CD4-positive, alpha-beta T cell (primary cell): ENCODE results near the gene TPRG1L. TPM values are rescaled to one million over a fixed set of nuclear protein-coding genes. Genes with fewer than 3 reads are reported as not detected.
A peak's percentile ranks its signal among the peaks of the same experiment; 100 is the strongest.

ENCODE experiments used
- ATAC-seq: fragments of 200-7000 bp; cut with Tn5 transposase; one replicate; pipeline ENCODE4 v1.10.0; 2022; ENCODE audit warnings: mild to moderate bottlenecking; ENCODE audit not compliant: poor library complexity
- CTCF ChIA-PET: fragments of 350-600 bp; sonication (Branson Sonifier 250); formaldehyde crosslinking; loops from one replicate; lab custom pipeline; 2021; ENCODE audit warnings: antibody characterized with exemption, inconsistent platforms; lab: Charles Lee
- POLR2A ChIA-PET: fragments of 350-600 bp; sonication (Branson Sonifier 250); formaldehyde crosslinking; loops from one replicate; lab custom pipeline; 2021; ENCODE audit warnings: antibody characterized with exemption, inconsistent platforms; lab: Charles Lee
- DNase-seq, 14 experiments: peaks; one replicate each; pipeline ENCODE4 v3.0.0-alpha.2; 2013 to 2020; ENCODE audit warnings: mixed read lengths in 2 of 14
- H3K27ac ChIP-seq, 2 donors: one replicate each; pipeline versions ENCODE4 v1.5.1 to v1.7.0; 2013; ENCODE audit warnings: low read length in 2 of 2, low read depth in 1 of 2, mild to moderate bottlenecking in 1 of 2
- H3K27me3 ChIP-seq, 2 experiments: 1 replicate in 1 of 2; 2 replicates in 1 of 2; pipeline versions ENCODE4 v1.6.1 to v1.7.0; 2013; ENCODE audit warnings: low read length in 2 of 2, control low read depth in 1 of 2, mild to moderate bottlenecking in 1 of 2, moderate library complexity in 1 of 2; ENCODE audit not compliant: insufficient read depth in 2 of 2, control insufficient read depth in 1 of 2
- H3K36me3 ChIP-seq: one replicate; pipeline ENCODE4 v1.6.1; 2013; ENCODE audit warnings: low read length, control low read depth; ENCODE audit not compliant: insufficient read depth
- H3K4me1 ChIP-seq: one replicate; pipeline ENCODE4 v1.6.1; 2013; ENCODE audit warnings: low read length, control low read depth; ENCODE audit not compliant: insufficient read depth
- H3K4me3 ChIP-seq: one replicate; pipeline ENCODE4 v1.5.1; 2013; ENCODE audit warnings: mild to moderate bottlenecking, low read length, moderate library complexity
- H3K9me3 ChIP-seq, 2 experiments: 1 replicate in 1 of 2; 2 replicates in 1 of 2; pipeline versions ENCODE4 v1.6.1 to v1.7.0; 2013; ENCODE audit warnings: low read length in 2 of 2, mild to moderate bottlenecking in 2 of 2, control low read depth in 1 of 2, moderate library complexity in 1 of 2; ENCODE audit not compliant: control insufficient read depth in 1 of 2, insufficient read depth in 1 of 2
- H3K27ac Mint-ChIP-seq: one replicate; pipeline ENCODE4 v1.8.0; 2020; ENCODE audit warnings: mixed read lengths
- H3K27me3 Mint-ChIP-seq: one replicate; pipeline ENCODE4 v1.8.0; 2021; ENCODE audit warnings: mixed read lengths
- H3K36me3 Mint-ChIP-seq: one replicate; pipeline ENCODE4 v1.8.0; 2021; ENCODE audit warnings: low read depth, mixed read lengths
- H3K4me1 Mint-ChIP-seq: one replicate; pipeline ENCODE4 v1.8.0; 2021; ENCODE audit warnings: low read depth, mixed read lengths
- H3K4me3 Mint-ChIP-seq: one replicate; pipeline ENCODE4 v1.8.0; 2020; ENCODE audit warnings: mild to moderate bottlenecking, mixed read lengths
- H3K9me3 Mint-ChIP-seq: one replicate; pipeline ENCODE4 v1.8.0; 2020; ENCODE audit warnings: mixed read lengths
- intact Hi-C, 2 experiments: fragments of 100-400 bp; cut with DNase I in 1 of 2; cut with micrococcal nuclease in 1 of 2; formaldehyde crosslinking; loops; one replicate each; pipeline versions ENCODE4 v1.15.1 to v1.9.0; 2023 to 2025; cut with DNase I, micrococcal nuclease
- total RNA-seq, 174 experiments: library from RNA in 2 of 174; stranded (reverse) in 2 of 174; gene quantifications; one replicate each; pipeline ENCODE4 v1.2.3 and lab custom pipeline; 2021 to 2026
- TF ChIP-seq, protein P1 (sequence below): fragments of 200-600 bp; IDR thresholded peaks from one replicate; pipeline ENCODE4 v1.8.0; 2022; ENCODE audit warnings: antibody characterized with exemption, mild to moderate bottlenecking

Gene TPRG1L
- total RNA-seq, 2 experiments from 2014 or later, result 46.5 to 48.3 TPM

DNA sequence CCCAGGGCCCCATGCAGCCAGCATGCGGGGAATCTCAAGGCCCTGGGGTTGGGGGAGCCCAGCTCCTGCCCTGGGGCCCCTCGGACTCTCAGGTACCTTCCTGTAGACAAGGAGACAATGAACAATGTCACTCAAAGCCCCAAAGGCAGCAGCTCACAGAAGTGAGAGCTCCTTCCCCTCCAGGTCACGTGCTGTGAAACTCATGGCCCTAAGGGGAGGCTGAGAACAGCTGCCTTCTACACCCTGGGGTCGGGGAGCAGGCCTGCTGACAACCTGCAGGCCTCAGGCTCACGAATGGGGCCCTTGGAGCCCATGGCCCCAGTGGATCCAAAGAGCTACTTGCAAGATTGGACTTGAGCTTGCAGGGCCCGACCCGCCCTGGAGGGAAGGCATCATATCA lies 16.7 kb upstream of the TPRG1L start:
- TF ChIP-seq, protein P1, sequence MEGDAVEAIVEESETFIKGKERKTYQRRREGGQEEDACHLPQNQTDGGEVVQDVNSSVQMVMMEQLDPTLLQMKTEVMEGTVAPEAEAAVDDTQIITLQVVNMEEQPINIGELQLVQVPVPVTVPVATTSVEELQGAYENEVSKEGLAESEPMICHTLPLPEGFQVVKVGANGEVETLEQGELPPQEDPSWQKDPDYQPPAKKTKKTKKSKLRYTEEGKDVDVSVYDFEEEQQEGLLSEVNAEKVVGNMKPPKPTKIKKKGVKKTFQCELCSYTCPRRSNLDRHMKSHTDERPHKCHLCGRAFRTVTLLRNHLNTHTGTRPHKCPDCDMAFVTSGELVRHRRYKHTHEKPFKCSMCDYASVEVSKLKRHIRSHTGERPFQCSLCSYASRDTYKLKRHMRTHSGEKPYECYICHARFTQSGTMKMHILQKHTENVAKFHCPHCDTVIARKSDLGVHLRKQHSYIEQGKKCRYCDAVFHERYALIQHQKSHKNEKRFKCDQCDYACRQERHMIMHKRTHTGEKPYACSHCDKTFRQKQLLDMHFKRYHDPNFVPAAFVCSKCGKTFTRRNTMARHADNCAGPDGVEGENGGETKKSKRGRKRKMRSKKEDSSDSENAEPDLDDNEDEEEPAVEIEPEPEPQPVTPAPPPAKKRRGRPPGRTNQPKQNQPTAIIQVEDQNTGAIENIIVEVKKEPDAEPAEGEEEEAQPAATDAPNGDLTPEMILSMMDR, result no peak
- intact Hi-C loops, result no loop called here
- H3K9me3 ChIP-seq, result peaks cover 0 to 22% of the 10 kb centered on the region in 2 experiments
- no peak overlapping the region for H3K27ac Mint-ChIP-seq
- peaks cover 23% of the 10 kb centered on the region for H3K4me1 ChIP-seq
- POLR2A ChIA-PET, result interaction anchor here (0.9 kb wide), 1 partner anchor 77 kb away, joined by 3 read pairs; no protein-coding TSS in a partner anchor
- peaks cover 15% of the 10 kb centered on the region for H3K4me1 Mint-ChIP-seq
- H3K27me3 Mint-ChIP-seq, result peaks cover 24% of the 10 kb centered on the region
- no peaks in the 10 kb centered on the region for H3K36me3 ChIP-seq
- CTCF ChIA-PET, result no interaction called here
- H3K36me3 Mint-ChIP-seq, result no peaks in the 10 kb centered on the region
- H3K27ac ChIP-seq, result no peak overlapping the region
- no peaks in the 10 kb centered on the region for H3K9me3 Mint-ChIP-seq
- no peak overlapping the region for H3K4me3 ChIP-seq
- H3K4me3 Mint-ChIP-seq, result no peak overlapping the region
- ATAC-seq, result no peak
- no peak for DNase-seq
- H3K27me3 ChIP-seq, result peaks cover 18 to 30% of the 10 kb centered on the region in 2 experiments

DNA sequence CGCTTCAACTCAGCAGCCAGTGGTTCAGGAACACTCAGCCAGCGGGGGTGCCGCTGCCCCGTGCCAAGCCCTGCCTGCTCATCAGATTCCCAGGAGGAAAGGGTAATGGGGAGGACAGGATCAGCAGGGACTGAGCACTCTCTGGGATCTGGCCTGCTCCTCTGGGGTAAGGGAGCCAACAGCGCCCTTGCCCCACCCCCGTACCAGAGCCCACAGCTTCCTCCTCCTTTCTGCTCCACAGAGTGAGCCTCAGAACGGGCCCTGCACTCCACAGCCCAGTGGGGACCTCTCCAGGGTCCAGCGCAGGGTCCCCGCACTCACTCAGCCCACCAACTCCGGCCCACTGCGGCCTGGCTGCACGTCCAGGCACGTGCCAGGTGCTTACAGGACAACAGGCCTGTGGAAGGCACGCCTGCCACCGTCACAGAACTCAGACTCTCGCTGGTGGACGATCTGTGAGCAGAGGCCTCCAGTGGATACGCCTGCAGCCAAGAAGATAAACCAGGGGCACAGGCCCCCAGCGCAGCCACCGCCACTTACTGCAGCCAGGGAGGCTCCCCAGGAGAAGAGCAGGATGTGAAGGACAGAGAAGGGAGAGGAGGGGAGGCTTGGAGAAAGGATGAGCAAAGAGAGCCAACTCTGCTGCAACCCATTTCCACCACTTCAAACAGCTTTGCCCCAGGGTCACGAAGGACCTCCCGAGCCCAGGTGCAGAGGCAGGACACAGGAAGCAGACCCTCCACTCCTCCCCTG lies 15.6 kb upstream of the TPRG1L start:
- H3K27ac ChIP-seq, result no peak overlapping the region
- H3K4me1 ChIP-seq, result peaks cover 23% of the 10 kb centered on the region
- H3K36me3 ChIP-seq, result no peaks in the 10 kb centered on the region
- DNase-seq (no peak), ATAC-seq (no peak)
- ChIA-PET CTCF (no interaction called here), POLR2A (no interaction called here)
- peak overlapping the region; percentile 25 for H3K4me3 Mint-ChIP-seq
- intact Hi-C loops, result no loop called here
- no peak overlapping the region for H3K4me3 ChIP-seq
- no peaks in the 10 kb centered on the region for H3K36me3 Mint-ChIP-seq
- TF ChIP-seq, protein P1, result no peak
- H3K27me3 ChIP-seq, result peaks cover 18 to 30% of the 10 kb centered on the region in 2 experiments
- peaks cover 0 to 19% of the 10 kb centered on the region in 2 experiments for H3K9me3 ChIP-seq
- peaks cover 15% of the 10 kb centered on the region for H3K4me1 Mint-ChIP-seq
- H3K9me3 Mint-ChIP-seq, result no peaks in the 10 kb centered on the region
- peaks cover 34% of the 10 kb centered on the region for H3K27me3 Mint-ChIP-seq
- H3K27ac Mint-ChIP-seq, result no peak overlapping the region

DNA sequence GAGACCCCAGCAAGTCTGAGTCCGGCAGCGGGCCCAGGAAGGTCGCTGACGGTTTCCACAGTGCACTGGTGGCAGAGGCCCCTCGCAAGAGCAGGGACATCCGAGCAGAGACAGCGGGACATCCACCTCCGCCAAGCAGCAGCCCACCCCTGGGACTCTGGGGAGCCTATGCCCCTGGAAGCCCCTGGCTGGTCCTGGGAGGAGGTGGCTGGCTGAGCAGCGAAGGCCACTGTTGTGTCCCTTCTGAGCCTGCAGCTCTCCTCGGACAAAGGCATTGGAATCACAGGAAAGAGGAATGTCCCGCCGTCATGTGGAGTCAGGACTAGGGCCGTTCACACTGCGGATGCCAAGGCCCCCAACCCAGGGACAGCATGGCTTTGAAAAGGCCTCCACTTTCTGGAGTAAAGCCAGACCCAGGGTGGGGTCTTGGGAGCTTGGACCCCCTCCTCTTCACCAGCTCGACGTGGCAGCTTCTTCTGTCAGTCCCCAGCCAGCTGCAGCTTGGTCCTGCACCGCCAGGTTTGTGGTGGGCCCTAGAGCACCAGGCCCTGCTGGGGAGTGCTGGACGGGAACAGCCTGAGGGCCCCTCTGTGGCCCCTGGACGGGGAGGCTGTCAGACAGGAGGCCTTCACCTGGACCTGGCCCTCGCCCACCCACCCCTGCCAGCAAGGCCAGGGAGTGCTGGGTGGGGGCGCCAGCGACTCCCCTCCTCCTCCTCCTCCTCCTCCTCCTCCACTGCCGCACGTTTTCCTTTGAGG lies 14.9 kb upstream of the TPRG1L start:
- Mint-ChIP-seq H3K27me3 (peaks cover 42% of the 10 kb centered on the region), H3K9me3 (no peaks in the 10 kb centered on the region), H3K4me3 (no peak overlapping the region), H3K4me1 (peaks cover 15% of the 10 kb centered on the region), H3K27ac (no peak overlapping the region), H3K36me3 (no peaks in the 10 kb centered on the region)
- H3K27me3 ChIP-seq, result peaks cover 20 to 30% of the 10 kb centered on the region in 2 experiments
- H3K4me3 ChIP-seq, result no peak overlapping the region
- TF ChIP-seq, protein P1, result no peak
- intact Hi-C loops, result no loop called here
- no peak overlapping the region for H3K27ac ChIP-seq
- ChIA-PET POLR2A (no interaction called here), CTCF (no interaction called here)
- H3K36me3 ChIP-seq, result no peaks in the 10 kb centered on the region
- peaks cover 0 to 15% of the 10 kb centered on the region in 2 experiments for H3K9me3 ChIP-seq
- peaks cover 23% of the 10 kb centered on the region for H3K4me1 ChIP-seq
- ATAC-seq (no peak), DNase-seq (no peak)
